ENCODE results near the gene PHF2.

DNA sequence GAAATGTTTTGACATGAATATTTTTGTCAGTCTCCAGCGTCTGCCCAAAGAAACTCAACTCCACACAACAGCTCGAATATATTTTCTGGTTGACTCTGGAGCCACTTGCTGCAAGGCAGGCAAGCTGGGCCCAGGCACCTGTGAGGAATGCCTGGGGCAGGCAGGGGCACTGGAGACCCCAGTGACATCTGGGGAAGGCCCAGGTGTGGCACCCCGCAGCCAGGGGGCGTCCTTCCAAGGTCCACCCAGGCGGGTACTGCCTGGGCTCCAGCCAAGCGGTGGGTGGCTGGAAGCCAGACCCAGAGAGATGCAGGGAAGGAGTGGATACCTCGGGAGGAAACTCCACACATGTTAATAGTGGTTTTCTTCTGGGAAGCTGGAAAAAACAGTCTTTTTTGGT lies 125.9 kb downstream of the PHF2 start:
- TF ChIP-seq, protein P1, sequence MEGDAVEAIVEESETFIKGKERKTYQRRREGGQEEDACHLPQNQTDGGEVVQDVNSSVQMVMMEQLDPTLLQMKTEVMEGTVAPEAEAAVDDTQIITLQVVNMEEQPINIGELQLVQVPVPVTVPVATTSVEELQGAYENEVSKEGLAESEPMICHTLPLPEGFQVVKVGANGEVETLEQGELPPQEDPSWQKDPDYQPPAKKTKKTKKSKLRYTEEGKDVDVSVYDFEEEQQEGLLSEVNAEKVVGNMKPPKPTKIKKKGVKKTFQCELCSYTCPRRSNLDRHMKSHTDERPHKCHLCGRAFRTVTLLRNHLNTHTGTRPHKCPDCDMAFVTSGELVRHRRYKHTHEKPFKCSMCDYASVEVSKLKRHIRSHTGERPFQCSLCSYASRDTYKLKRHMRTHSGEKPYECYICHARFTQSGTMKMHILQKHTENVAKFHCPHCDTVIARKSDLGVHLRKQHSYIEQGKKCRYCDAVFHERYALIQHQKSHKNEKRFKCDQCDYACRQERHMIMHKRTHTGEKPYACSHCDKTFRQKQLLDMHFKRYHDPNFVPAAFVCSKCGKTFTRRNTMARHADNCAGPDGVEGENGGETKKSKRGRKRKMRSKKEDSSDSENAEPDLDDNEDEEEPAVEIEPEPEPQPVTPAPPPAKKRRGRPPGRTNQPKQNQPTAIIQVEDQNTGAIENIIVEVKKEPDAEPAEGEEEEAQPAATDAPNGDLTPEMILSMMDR (IDR thresholded peaks at IDR 0.05; ENCODE audit: insufficient read depth, low read depth, low read length): no peak
- no peak for TF ChIP-seq EZH2 (IDR thresholded peaks at IDR 0.05; ENCODE audit: insufficient read depth, low read length)
